Skeletal muscle satellite cell (primary cell): ENCODE results near the gene BCAT1.
"Not testable (repeated sequence)": the region's sequence is repeated elsewhere in the genome, so short reads cannot be mapped to it uniquely, and the experiment has no call there.

Source experiments
- H3K27me3 ChIP-seq: 2 replicates; pipeline ENCODE4 v1.7.0; 2013; ENCODE audit warnings: low read length; ENCODE audit not compliant: control insufficient read depth, insufficient read depth
- H3K36me3 ChIP-seq: 2 replicates; pipeline ENCODE4 v1.7.0; 2013; ENCODE audit warnings: mild to moderate bottlenecking, control low read depth, low read length; ENCODE audit not compliant: insufficient read depth
- H3K4me1 ChIP-seq: 2 replicates; pipeline ENCODE4 v1.7.0; 2013; ENCODE audit warnings: low read length; ENCODE audit not compliant: control insufficient read depth, insufficient read depth
- H3K4me2 ChIP-seq: 2 replicates; pipeline ENCODE4 v1.7.0; 2013; ENCODE audit warnings: mild to moderate bottlenecking, low read length
- H3K4me3 ChIP-seq: 2 replicates; pipeline ENCODE4 v1.7.0; 2013; ENCODE audit warnings: low read length
- H3K9ac ChIP-seq: 2 replicates; pipeline ENCODE4 v1.7.0; 2013; ENCODE audit warnings: mild to moderate bottlenecking, low read depth, low read length, moderate library complexity
- H3K9me3 ChIP-seq: replicated peaks from 2 replicates; pipeline ENCODE4 v1.7.0; 2013; ENCODE audit warnings: mild to moderate bottlenecking, control low read depth, low read length

The BCAT1 gene

GRCh38 chr12:24939551-24939950 lies 9.3 kb downstream of the BCAT1 start:
- not testable (repeated sequence) for H3K9me3 ChIP-seq, H3K4me3 ChIP-seq, H3K36me3 ChIP-seq, H3K27me3 ChIP-seq, H3K4me2 ChIP-seq, H3K9ac ChIP-seq
- H3K4me1 ChIP-seq, result peaks cover 17% of the 10 kb centered on the region

GRCh38 chr12:24938341-24938740 lies 10.6 kb downstream of the BCAT1 start:
- H3K4me3 ChIP-seq, result no peak overlapping the region
- no peak overlapping the region for H3K4me2 ChIP-seq
- peaks cover 10% of the 10 kb centered on the region for H3K4me1 ChIP-seq

GRCh38 chr12:24937553-24938244 lies 11.2 kb downstream of the BCAT1 start:
- Histone ChIP-seq H3K9ac (no peak overlapping the region), H3K4me3 (no peak overlapping the region), H3K36me3 (no peaks in the 10 kb centered on the region), H3K9me3 (no peaks in the 10 kb centered on the region), H3K4me1 (peaks cover 10% of the 10 kb centered on the region), H3K27me3 (no peaks in the 10 kb centered on the region), H3K4me2 (no peak overlapping the region)

More at GRCh38 chr12:24938341-24938740, 10.6 kb downstream of the BCAT1 start:
- Histone ChIP-seq H3K9ac (no peak overlapping the region), H3K9me3 (no peaks in the 10 kb centered on the region), H3K27me3 (no peaks in the 10 kb centered on the region), H3K36me3 (no peaks in the 10 kb centered on the region)

- H3K4me3 ChIP-seq, result no peak overlapping the region
- H3K4me1 ChIP-seq, result peaks cover 20% of the 10 kb centered on the region
- no peak overlapping the region for H3K4me2 ChIP-seq
- no peak overlapping the region for H3K9ac ChIP-seq
- H3K9me3 ChIP-seq, result no peaks in the 10 kb centered on the region
- H3K27me3 ChIP-seq, result no peaks in the 10 kb centered on the region
- H3K36me3 ChIP-seq, result no peaks in the 10 kb centered on the region
Measured at GRCh38 chr12:24933694-24934407, 15.1 kb downstream of the BCAT1 start.

- Histone ChIP-seq H3K4me3 (peak overlapping the region; percentile 27), H3K36me3 (no peaks in the 10 kb centered on the region), H3K27me3 (no peaks in the 10 kb centered on the region), H3K9ac (peak overlapping the region; percentile 23), H3K9me3 (no peaks in the 10 kb centered on the region), H3K4me1 (peaks cover 11% of the 10 kb centered on the region), H3K4me2 (peak overlapping the region; percentile 75)
Measured at GRCh38 chr12:24931666-24932405, 17.1 kb downstream of the BCAT1 start.

- no peaks in the 10 kb centered on the region for H3K27me3 ChIP-seq
- no peak overlapping the region for H3K4me2 ChIP-seq
- no peak overlapping the region for H3K9ac ChIP-seq
- no peaks in the 10 kb centered on the region for H3K36me3 ChIP-seq
- no peaks in the 10 kb centered on the region for H3K9me3 ChIP-seq
- H3K4me1 ChIP-seq, result peaks cover 11% of the 10 kb centered on the region
- H3K4me3 ChIP-seq, result no peak overlapping the region
Measured at GRCh38 chr12:24929953-24930352, 18.9 kb downstream of the BCAT1 start.

- not testable (repeated sequence) for H3K9me3 ChIP-seq, H3K4me3 ChIP-seq
- H3K4me1 ChIP-seq, result peaks cover 11% of the 10 kb centered on the region
Measured at GRCh38 chr12:24928533-24929306, 20.2 kb downstream of the BCAT1 start.

GRCh38 chr12:24928131-24928530 lies 20.8 kb downstream of the BCAT1 start:
- Histone ChIP-seq H3K9ac (no peak overlapping the region), H3K4me1 (peaks cover 11% of the 10 kb centered on the region), H3K4me2 (no peak overlapping the region), H3K9me3 (no peaks in the 10 kb centered on the region), H3K36me3 (no peaks in the 10 kb centered on the region), H3K27me3 (no peaks in the 10 kb centered on the region), H3K4me3 (no peak overlapping the region)

More at GRCh38 chr12:24928533-24929306, 20.2 kb downstream of the BCAT1 start:
- H3K4me2 ChIP-seq, H3K27me3 ChIP-seq, H3K36me3 ChIP-seq, H3K9ac ChIP-seq: not testable (repeated sequence)

GRCh38 chr12:24926080-24926479 lies 22.8 kb downstream of the BCAT1 start:
- H3K9ac ChIP-seq, H3K4me3 ChIP-seq, H3K4me2 ChIP-seq, H3K9me3 ChIP-seq, H3K27me3 ChIP-seq, H3K36me3 ChIP-seq: not testable (repeated sequence)
- H3K4me1 ChIP-seq, result peaks cover 12% of the 10 kb centered on the region

- H3K4me2 ChIP-seq, result no peak overlapping the region
- H3K4me3 ChIP-seq, result no peak overlapping the region
- no peaks in the 10 kb centered on the region for H3K9me3 ChIP-seq
- H3K9ac ChIP-seq, result no peak overlapping the region
- peaks cover 20% of the 10 kb centered on the region for H3K4me1 ChIP-seq
- no peaks in the 10 kb centered on the region for H3K36me3 ChIP-seq
- H3K27me3 ChIP-seq, result no peaks in the 10 kb centered on the region
Measured at GRCh38 chr12:24922090-24922489, 26.8 kb downstream of the BCAT1 start.
